GM18508 (cell line): Measurements from ENCODE around the gene NPTXR.

ENCODE experiments used
- ATAC-seq: cut with Tn5 transposase; IDR thresholded peaks from one replicate; pipeline ENCODE4 v1.9.1; 2021; ENCODE audit warnings: moderate number of reproducible peaks; ENCODE audit not compliant: insufficient read depth, unreplicated experiment

NPTXR gene

GRCh38 chr22:38869663-38870062, 25.8 kb upstream of the NPTXR start:
- ATAC-seq, result no peak

GRCh38 chr22:38868886-38869381, 25.1 kb upstream of the NPTXR start:
- no peak for ATAC-seq

GRCh38 chr22:38868286-38868721, 24.5 kb upstream of the NPTXR start:
- ATAC-seq, result no peak

GRCh38 chr22:38867471-38868285, 23.9 kb upstream of the NPTXR start:
- no peak for ATAC-seq

GRCh38 chr22:38867124-38867455, 23.3 kb upstream of the NPTXR start:
- no peak for ATAC-seq

- ATAC-seq, result no peak
These were observed 22.7 kb upstream of the NPTXR start for GRCh38 chr22:38866399-38867123.

GRCh38 chr22:38866024-38866398, 22.2 kb upstream of the NPTXR start:
- no peak for ATAC-seq

GRCh38 chr22:38865201-38866023, 21.6 kb upstream of the NPTXR start:
- no peak for ATAC-seq

GRCh38 chr22:38864361-38865191, 20.7 kb upstream of the NPTXR start:
- ATAC-seq, result no peak

- ATAC-seq, result no peak
These were observed 19.8 kb upstream of the NPTXR start for GRCh38 chr22:38863531-38864131.

- ATAC-seq, result no peak
These were observed 18.8 kb upstream of the NPTXR start for GRCh38 chr22:38862375-38863329.

GRCh38 chr22:38861927-38862326, 18.1 kb upstream of the NPTXR start:
- no peak for ATAC-seq

- no peak for ATAC-seq
These were observed 17.5 kb upstream of the NPTXR start for GRCh38 chr22:38861170-38861876.

GRCh38 chr22:38860283-38861169, 16.7 kb upstream of the NPTXR start:
- no peak for ATAC-seq

GRCh38 chr22:38859581-38860282, 15.9 kb upstream of the NPTXR start:
- no peak for ATAC-seq

GRCh38 chr22:38858492-38858891, 14.7 kb upstream of the NPTXR start:
- no peak for ATAC-seq
